GM08714 (cell line): ENCODE data around the gene GPER1.

ENCODE experiments used
- H3K4me3 ChIP-seq: fragments of 200-500 bp; sonication (Bioruptor generic); 2 replicates; pipeline ENCODE4 v1.5.1; 2014; ENCODE audit warnings: mild to moderate bottlenecking, low read length, inconsistent platforms
- ZNF274 ChIP-seq: IDR thresholded peaks from 2 replicates; pipeline ENCODE4 v1.6.1; 2012; ENCODE audit warnings: mild to moderate bottlenecking, low read depth, low read length

Gene GPER1

DNA sequence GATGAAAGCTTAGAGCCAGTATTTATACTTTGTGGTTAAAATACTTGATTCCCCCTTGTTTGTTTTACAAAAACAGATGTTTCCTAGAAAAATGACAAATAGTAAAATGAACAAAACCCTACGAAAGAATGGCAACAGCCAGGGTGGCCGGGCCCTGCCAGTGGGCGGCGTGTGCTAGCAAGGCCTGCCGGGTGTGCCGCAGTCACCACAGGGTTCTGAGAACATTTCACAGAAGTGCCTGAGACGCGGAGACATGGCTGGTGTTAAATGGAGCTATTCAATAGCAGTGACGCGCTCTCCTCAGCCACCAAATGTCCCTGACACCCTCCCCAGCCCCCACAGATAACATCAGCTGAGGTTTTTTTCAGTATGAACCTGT, 29.1 kb upstream of the GPER1 start:
- H3K4me3 ChIP-seq = no peak overlapping the region
- no peak for TF ChIP-seq ZNF274

DNA sequence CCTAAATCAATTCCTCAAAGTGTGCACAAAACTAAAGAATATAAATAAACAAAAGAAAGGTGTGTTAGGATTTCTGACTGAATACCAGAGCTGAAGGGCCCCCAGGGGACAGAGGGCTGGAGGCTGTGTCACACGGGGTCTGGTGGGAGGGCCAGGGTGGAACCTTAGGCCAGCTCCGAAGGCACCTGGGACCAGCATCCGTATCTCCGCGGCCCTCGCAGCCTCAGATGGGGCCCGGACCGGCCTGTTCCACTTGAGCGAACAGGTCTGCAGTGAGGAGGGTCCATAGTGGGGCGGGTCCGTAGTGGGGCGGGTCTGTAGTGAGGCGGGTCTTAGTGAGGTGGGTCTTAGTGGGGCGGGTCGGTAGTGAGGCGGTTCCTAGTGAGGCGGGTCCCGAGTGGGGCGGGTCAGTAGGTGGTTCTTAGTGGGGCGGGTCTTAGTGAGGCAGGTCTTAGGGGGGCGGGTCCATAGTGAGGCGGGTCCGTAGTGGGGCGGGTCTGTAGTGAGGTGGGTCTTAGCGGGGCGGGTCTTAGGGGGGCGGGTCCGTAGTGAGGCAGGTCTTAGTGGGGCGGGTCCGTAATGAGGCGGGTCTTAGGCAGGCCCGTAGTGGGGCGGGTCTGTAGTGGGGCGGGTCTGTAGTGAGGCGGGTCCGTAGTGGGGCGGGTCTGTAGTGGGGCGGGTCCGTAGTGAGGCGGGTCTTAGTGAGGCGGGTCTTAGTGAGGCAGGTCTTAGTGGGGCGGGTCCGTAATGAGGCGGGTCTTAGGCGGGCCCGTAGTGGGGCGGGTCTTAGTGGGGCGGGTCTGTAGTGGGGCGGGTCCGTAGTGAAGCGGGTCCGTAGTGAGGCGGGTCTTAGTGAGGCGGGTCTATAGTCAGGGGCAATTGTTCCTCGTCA, 28.5 kb upstream of the GPER1 start:
- TF ChIP-seq ZNF274 = no peak
- no peak overlapping the region for H3K4me3 ChIP-seq

DNA sequence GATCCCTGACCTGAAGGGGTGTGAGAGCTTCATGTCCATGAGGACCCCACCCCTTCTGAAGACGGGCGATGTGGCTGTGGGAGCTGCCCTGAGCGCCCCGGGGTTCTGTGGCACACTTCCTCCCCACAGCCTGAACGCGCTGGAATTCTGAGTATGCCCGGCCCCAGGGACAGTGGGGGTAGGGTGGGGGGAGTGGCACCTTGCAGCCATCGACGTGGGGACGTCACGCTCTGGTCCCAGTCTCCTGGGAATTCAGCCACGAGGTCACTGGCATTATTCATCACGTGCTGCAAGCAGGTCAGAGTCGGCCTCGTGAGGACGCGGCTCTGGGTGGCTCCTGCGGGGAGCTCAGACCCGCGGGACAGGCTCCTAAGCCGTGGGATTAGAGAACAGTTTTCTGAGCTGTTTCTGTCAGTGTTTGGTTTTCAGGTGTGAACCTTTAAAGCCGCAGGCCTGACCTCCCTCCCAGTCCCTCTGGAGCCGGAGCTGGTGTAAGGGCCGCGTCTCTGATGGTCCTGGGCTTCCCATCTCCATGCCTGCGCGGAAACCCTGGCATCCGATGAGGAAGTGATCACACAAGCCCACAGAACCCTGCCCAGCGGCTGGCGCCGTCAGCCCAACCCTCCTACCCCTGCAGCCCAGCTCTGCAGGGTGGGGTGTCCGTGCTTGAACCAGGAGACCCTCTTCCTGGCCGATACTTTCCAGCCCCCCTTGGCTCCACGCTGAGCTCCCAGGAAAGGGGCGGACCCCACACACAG, 27.4 kb upstream of the GPER1 start:
- H3K4me3 ChIP-seq = no peak overlapping the region; the same call in 1 of the 2 replicates
- TF ChIP-seq ZNF274 = no peak

DNA sequence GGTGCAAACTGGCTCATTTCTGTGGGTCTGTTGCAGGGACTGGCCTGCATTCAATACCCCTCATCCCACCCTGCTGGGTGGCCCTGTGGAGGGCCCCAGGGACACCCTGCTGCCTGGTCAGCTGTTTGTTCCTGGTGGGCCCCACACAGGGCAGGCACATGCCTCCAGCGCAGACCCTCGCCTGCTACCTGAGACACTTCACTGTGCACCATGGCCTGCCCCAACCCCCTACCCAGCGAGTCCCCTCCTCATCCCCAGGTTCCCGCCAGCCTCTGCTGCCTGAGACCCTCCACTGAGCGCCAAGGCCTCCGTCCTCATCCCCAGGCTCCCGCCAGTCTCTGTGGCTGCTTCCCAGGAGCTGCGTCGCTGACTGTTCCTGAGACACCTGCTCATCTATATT, 26.7 kb upstream of the GPER1 start:
- no peak overlapping the region; the same call in 1 of the 2 replicates for H3K4me3 ChIP-seq
- TF ChIP-seq ZNF274 = no peak

DNA sequence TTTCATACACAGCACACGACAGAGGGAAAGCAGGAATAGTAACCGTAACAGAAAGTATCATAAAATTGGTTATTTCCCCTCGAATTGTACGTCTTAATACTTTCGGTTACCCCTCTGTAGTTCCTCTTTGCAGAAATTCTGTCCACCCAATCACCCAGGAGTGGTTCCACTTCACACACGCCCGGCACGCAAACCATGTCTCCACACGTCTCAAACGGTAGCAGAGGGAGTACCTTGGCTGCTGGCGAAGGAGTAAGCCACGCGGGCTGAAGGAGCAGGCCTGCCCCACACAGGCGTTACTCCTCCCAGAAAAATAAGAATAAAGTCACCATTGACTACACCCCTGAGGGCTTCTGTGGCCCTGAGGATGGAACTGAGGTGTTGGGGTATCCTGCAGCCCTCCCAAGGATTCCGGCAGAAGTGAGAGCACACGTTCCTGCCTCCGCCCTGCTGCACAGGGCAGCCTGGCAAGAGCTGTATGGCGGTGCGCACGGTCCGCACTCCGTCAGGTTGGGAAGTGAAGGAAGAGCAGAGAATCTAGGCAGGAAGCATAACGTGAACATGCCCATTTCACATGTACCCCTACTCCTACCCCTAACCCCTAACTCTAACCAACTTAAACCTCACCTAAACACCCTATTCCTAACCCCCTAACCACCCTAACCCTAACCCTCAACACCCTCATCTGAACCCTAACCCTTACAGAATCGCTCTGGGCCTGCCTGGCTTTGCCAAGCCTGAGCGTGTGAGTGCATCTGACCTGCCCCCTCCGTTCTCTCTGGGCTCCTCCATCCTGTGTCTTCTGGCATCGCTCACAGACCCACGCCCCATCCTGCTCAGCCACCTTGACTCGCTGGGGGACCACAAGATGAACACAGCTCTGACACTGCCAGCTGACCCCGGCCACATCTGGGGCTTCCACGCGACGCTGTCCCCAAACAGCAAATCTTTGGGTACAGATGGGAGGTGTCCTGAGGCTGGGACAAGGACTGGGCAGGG, 25.3 kb upstream of the GPER1 start:
- TF ChIP-seq ZNF274 = no peak
- H3K4me3 ChIP-seq = no peak overlapping the region; the same call in 1 of the 2 replicates

- TF ChIP-seq ZNF274 = no peak
- no peak overlapping the region for H3K4me3 ChIP-seq
Measured at GRCh38 chr7:1063361-1063760, 24.6 kb upstream of the GPER1 start.

DNA sequence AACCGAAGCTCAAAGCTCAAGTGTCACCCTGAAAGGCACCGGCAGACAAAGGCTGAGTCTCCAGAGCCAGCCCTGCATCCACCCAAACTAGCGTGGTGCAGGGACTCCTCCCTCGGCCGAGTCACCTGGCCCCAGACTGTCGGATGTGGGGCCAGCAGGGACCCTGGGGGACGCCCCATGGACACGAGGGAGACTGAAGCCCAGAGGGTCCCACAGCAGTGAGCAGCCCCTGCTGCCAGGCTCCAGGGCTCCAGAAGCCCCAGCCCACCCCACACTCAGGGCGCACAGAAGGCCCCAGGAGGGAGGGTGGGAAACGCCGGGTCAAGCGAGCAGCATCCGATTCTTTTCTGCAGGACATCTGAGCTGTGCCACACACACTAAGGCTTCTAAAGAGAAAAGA, 23.3 kb upstream of the GPER1 start:
- no peak overlapping the region for H3K4me3 ChIP-seq
- TF ChIP-seq ZNF274 = no peak

DNA sequence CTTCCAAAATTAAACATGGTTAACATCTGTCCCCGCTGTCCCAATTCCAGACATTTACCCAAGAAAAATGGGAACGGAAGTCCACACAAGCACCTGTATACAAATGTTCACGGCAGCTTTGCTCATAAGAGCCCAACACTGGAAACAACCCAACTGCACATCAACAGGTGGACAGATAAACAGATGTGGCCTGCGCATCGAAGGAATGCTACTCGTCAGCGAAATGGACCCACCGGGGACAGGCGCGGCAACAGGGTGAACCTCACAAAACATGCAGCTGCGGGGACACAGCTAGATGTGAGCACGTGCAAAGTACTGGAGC, 22.7 kb upstream of the GPER1 start:
- H3K4me3 ChIP-seq = peak overlapping the region; percentile 44; the same call in 1 of the 2 replicates
- TF ChIP-seq ZNF274 = no peak

DNA sequence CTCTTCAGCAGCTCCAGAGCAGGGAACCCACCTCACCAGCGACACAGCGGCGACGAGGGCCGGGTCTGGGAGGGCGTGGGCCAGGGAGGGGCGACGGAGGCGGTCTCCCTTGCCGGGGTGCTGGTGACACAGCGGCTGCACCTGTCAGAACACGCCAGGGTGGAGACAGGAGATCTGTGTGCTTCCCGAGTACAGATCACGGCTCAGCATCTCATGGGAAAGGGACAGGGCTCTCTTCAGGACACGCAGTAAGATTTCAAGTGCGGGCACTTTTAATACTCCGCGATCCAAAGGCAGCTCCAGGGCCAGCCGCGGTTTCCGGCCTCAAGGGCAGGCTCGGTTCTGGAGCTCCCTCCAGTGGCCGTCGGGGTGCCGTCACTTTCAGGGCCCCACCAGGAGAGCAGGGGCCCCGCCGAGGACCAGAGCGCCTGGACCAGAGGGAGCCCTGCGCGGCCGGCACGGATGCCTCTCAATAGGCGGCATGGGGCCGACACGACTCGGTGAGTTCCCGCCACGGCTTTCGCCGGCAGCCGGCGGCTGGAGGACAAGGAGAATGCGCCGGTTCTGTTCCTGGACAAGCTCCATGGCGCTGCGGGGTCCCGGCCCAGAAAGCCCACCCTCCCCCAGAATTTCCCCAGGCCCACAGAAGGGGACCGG, 22.2 kb upstream of the GPER1 start:
- no peak for TF ChIP-seq ZNF274
- H3K4me3 ChIP-seq = peak overlapping the region; percentile 44; the same call in 1 of the 2 replicates

DNA sequence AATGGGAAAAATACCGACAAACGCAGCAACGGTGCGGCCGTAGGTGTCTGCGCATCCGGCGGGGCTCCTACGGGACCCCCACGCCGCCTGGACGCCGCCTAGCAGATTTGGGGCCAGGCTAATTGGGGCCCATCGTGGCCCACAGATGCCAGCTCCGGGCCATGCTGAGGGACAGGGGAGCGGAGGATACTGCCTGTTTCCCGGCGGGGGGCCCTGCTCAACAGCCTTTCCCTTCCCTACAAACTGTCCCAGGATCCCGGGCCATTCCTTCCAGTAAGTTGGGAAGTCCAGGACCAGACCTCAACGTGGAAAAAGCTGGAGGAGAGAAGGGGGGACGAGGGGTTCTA, 21.7 kb upstream of the GPER1 start:
- H3K4me3 ChIP-seq = peak overlapping the region; percentile 30; the same call in 1 of the 2 replicates

DNA sequence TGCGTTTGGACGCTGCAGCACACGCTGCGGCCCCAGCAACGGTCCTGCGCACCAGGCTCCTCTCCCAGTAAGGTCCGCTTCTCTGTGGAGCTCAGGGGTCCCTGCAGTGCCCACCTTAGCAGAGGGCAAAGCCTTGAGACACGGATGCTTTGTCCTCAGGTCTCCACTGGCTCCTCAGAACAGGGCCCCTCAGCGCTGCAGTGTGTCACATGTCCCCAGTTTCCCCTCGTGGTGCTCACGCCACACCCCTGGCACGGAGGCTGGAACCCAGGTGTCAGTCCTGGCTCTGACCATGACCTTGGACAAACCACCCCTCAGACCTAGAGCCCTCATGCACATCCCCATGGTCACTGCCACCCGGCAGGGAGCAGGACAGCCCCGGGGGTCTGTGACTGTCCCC, 19.9 kb upstream of the GPER1 start:
- no peak overlapping the region for H3K4me3 ChIP-seq
- TF ChIP-seq ZNF274 = no peak

More for the DNA sequence above, 21.7 kb upstream of the GPER1 start:
- TF ChIP-seq ZNF274 = no peak

GRCh38 chr7:1068619-1069018, 19.3 kb upstream of the GPER1 start:
- H3K4me3 ChIP-seq = no peak overlapping the region
- no peak for TF ChIP-seq ZNF274

- no peak overlapping the region for H3K4me3 ChIP-seq
- TF ChIP-seq ZNF274 = no peak
Measured at GRCh38 chr7:1070544-1071011, 17.3 kb upstream of the GPER1 start.
